Left renal pelvis (tissue), 4 donors: ENCODE results near the gene DPF1. TPM values are rescaled to one million over a fixed set of nuclear protein-coding genes. Genes with fewer than 3 reads are reported as not detected.
"Not testable (repeated sequence)": the region's sequence is repeated elsewhere in the genome, so short reads cannot be mapped to it uniquely, and the experiment has no call there.

Source experiments
- DNase-seq, 4 donors: peaks; one replicate each; pipeline ENCODE4 v3.0.0-alpha.2; 2013; ENCODE audit warnings: low read depth in 4 of 4, low spot score in 3 of 4
- polyA plus RNA-seq, 4 donors: library from polyadenylated mRNA; unstranded; fragments of 120-200 nt; gene quantifications; one replicate each; pipeline ENCODE4 v1.2.1, GENCODE V29; 2013; ENCODE audit not compliant: insufficient read length in 4 of 4

DPF1 gene
- 1 to 10 TPM; 1.6 to 3.3 (median 1.7) TPM for polyA plus RNA-seq

GRCh38 chr19:38224014-38224862 lies at the start of gene DPF1:
TSS of gene DPF1 (minus strand) at chr19:38224222. CDS start at chr19:38224142, 80 bp downstream.
- no peak for DNase-seq

- no peak for DNase-seq
These were observed 49.5 kb upstream of the DPF1 start for GRCh38 chr19:38273499-38273898.

- DNase-seq, result no peak
These were observed 46.7 kb upstream of the DPF1 start for GRCh38 chr19:38270587-38271167.

- DNase-seq, result no peak
These were observed 44.5 kb upstream of the DPF1 start for GRCh38 chr19:38268539-38268938.

DNA sequence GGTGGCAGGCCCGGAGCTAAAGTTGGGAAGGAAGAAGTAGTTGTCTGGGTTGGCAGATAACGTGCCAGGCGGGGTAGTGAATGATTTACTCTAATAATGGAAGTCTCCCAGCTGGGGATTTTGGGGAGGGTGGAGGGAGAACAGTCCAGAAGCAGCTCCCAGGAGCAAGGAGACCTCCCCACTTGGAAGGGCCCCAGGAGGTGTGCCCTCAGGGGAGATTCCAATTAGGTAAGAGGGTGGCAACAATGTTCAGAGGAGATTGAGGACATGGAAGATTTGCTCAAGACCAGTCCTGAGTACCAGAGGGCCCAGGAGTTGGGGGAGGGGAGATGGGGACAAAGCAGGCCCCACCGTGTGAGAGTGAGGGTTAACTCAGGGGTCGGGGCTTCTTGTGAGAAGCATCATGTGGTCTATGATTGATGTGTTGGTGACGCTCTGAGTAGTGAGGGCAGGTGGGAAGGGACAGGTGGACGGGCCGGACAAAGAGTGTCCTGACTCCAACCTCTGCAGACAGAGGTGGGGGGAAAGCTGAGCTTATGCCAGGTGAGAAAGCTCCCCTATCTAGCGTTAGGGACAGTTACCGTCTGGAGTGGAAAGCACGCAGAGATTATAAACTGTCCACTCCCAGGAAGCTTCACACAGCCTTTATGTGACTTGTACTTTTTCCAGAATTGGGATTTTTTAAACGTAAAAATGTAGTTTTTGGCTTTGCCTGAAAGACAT lies 43.9 kb upstream of the DPF1 start:
- no peak for DNase-seq

DNA sequence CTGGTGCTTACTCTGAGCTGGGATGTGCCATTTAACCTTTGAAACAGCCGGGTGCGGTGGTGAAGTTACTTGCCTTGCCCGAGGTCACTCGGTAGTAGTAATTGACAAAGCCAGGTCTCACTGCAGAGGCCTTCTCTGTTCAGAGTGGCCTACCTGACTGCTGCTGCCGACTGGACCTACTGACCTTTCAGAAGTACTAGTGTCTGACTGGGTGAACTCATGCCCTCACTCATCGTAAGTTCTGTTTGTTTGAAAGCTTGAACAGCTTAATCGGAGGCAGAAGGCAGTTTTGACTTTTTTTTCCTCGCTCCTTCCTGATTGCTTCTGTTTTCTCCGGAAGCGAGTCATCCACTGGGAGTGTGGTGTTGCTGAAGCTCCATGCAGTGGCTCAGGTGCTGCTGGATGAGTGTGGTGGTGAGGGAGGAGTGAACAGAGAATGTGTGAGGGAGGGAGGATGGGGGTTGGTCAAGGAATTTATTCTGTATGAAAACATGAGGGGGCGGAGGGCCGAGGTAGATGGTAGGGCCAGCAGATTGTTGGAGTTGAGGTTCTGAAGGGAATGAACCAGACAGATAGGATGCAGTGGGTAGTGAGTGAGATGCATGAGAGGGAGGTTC lies 43.1 kb upstream of the DPF1 start:
- no peak for DNase-seq

- no peak for DNase-seq
These were observed 42.0 kb upstream of the DPF1 start for GRCh38 chr19:38265921-38266429.

DNA sequence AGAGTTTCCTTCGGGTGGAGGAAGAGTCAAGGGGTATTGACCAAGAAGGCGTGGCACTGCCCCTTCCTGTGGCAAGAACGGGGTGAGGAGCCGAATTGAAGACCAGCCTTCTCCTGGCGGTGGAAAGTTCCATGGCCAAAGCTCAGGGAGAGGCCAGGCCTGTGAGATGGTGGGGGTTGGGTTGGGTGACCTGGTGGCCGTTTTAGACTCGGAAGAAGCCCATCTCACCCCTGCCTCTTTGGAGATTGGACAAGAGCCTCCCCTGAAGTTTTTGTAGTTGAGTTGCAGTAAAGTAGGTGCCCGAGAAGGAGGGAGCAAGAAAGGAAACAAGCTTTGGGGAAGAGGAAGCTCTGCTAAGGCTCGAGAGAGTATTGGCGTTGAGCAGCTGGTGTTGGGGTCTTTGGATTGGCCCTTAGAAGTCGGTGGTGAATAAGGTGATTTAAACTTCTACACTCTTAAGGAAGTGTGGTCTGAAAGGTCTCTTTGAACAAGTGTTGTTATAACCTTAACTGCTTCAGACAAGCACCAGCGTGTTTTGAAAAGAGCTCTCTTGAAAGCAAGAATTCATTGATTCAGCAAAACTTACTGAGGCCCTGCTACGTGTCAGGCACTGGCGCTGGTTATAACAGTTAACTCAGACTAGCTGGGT lies 41.3 kb upstream of the DPF1 start:
- DNase-seq, result no peak

DNA sequence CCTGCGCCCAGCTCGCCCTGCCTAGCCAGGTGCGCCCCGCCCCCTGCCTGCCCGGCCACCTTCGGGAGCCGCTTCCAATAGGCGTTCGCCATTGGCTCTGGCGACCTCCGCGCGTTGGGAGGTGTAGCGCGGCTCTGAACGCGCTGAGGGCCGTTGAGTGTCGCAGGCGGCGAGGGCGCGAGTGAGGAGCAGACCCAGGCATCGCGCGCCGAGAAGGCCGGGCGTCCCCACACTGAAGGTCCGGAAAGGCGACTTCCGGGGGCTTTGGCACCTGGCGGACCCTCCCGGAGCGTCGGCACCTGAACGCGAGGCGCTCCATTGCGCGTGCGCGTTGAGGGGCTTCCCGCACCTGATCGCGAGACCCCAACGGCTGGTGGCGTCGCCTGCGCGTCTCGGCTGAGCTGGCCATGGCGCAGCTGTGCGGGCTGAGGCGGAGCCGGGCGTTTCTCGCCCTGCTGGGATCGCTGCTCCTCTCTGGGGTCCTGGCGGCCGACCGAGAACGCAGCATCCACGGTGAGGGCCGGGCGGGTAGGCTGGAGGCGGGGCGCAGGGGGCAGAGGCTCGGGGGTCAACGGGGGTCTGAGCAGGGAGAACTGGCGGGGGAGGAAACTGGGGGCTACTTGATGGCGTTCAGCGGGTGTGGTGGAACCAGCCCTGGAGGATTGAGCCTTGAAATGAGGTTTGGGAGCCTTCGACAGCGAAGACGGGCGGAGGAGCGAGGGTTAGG lies 40.6 kb upstream of the DPF1 start, which contains the start of gene SPINT2:
Gene SPINT2 (plus strand): TSS at position 88 of the 727 bp plus-strand sequence. CDS start 320 bp downstream, at position 408.
- DNase-seq, result no peak

DNA sequence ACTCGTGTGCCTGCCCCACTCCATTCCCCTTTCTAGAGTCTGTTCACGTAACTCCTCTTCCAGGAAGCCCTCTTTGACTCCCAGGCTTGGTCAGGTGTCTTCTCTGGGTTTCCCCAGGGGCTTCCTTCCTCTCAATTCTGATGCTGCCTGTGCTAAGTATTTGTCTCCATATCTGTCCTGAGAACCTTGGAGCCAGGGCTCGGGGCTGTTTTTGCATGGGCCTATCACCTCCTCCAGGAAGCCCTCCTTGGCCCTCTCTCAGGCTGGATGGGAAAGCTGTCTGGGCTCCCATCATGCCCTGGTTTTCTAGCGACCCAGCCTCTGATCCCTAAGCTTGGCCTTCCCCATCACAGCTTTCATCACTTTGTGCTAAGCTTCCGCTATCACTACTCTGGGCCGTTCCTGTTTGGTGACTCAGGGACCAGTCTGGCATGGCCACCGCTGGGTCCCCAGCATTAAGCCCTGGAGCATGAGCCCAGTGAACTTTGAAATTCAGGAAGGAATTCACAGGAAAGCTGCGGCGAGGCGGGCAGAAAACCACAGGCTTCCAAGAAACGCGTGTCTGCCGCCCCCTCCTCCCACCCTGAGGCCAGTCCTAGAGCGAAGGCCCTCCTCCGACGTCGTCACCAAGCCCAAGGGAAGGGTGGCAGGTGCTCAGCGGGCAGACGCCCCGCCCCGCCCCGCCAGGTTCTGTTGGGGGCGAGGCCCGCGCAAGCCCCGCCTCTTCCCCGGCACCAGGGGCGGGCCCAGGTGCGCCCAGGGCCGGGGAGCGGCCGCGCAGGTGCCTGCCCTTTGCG lies 39.9 kb upstream of the DPF1 start:
- no peak for DNase-seq

DNA sequence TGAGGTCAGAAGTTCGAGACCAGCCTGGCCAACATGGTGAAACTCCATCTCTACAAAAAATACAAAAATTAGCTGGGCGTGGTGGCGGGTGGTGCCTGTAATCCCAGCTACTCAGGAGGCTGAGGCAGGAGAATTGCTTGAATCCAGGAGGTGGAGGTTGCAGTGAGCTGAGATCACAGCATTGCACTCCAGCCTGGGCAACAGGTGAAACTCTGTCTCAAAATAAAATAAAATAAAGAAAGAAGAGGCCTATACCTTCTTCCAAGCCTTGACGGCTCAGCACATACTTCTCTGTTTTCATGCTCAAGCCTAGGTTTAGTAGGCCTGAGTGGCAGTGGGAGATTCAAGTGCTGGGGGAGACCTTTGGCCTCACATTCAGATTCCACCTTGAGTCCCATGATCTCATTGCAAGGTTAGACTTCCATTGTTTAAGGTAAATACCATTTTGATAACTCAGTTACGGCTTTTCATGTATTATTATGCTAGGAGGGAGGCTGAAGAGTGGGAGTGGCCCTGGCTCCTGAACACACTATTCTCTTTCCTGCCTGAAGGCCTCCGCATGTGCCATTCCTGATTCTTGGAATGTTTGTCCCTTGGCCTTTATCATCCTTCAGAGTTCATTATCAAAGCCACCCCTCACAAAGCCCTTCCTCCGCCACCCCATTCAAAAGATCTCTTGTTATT lies 38.7 kb upstream of the DPF1 start:
- DNase-seq, result no peak

DNA sequence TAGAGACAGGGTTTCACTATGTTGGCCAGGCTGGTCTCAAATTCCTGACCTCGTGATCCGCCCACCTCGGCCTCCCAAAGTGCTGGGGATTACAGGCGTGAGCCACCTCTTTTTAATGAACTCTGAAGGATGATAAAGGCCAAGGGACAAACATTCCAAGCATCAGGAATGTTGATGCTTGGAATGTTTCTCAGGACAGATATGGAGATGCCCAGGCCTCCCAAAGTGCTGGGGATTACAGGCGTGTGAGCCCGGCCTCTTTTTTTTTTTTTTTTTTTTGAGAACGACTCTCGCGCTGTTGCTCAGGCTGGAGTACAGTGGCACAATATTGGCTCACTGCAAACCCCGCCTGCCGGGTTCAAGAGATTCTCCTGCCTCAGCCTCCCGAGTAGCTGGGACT lies 37.9 kb upstream of the DPF1 start:
- DNase-seq, result not testable (repeated sequence)

GRCh38 chr19:38255383-38256014 lies 31.5 kb upstream of the DPF1 start:
- no peak for DNase-seq

GRCh38 chr19:38253788-38254187 lies 29.8 kb upstream of the DPF1 start:
- DNase-seq, result no peak

GRCh38 chr19:38252941-38253691 lies 29.1 kb upstream of the DPF1 start:
- no peak for DNase-seq

DNA sequence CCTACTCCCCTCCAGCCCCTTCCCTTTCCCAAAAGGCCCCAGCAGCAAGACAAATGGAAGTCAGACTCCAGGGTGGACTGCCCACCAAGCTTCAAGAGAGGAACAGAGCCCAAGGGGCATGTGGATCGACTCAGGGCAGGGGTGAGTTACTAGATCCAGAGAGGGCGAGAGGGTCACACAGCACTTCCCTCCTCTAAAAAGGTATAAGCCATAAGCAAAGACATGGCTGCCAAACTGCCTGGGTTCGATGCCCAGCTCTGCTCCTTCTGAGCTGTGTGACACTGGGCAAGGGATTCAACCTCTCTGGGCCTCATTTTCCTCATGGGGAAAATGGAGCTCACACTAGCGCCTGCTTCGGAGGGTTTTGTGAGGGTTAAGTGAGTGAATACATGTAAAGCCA lies 28.4 kb upstream of the DPF1 start:
- no peak for DNase-seq

- DNase-seq, result no peak
These were observed 27.6 kb upstream of the DPF1 start for GRCh38 chr19:38251564-38252051.
